Measurements from ENCODE around the gene MACROH2A1. TPM values are rescaled to one million over a fixed set of nuclear protein-coding genes. Genes with fewer than 3 reads are reported as not detected.

The MACROH2A1 gene
- total RNA-seq, 4 donors from 2014 or later, result 196 to 234 (median 208) TPM

GRCh38 chr5:135433681-135434426, 34.8 kb upstream of the MACROH2A1 start:
- intact Hi-C loops (cut with DNase I; ENCODE audit: low total_unique reads), result no loop called here
- DNase-seq (ENCODE audit: low spot score in 2 of 2), result peak in 1 of 2 donors; percentile 73
- TF ChIP-seq POLR2A (IDR thresholded peaks at IDR 0.05) (no peak), CTCF (IDR thresholded peaks at IDR 0.05) (no peak)
- WGBS, 2 donors, result 64 to 70% methylated on average over 9 to 12 of the region's 12 CpGs
- H3K4me3 ChIP-seq (ENCODE audit: low read depth, poor library complexity, severe bottlenecking), result no peak overlapping the region

GRCh38 chr5:135432113-135432512, 33.1 kb upstream of the MACROH2A1 start:
- H3K4me3 ChIP-seq (ENCODE audit: low read depth, poor library complexity, severe bottlenecking), result no peak overlapping the region
- 85 to 89% methylated on average over 4 of the region's 4 CpGs for WGBS, 2 donors
- intact Hi-C loops (cut with DNase I; ENCODE audit: low total_unique reads), result no loop called here
- no peak for TF ChIP-seq CTCF (IDR thresholded peaks at IDR 0.05)
- TF ChIP-seq POLR2A (IDR thresholded peaks at IDR 0.05), result no peak
- peak in 1 of 2 donors; percentile 64 for DNase-seq (ENCODE audit: low spot score in 2 of 2)

GRCh38 chr5:135430135-135430437, 31.1 kb upstream of the MACROH2A1 start:
- WGBS, 2 donors, result 59 to 67% methylated on average over 7 of the region's 7 CpGs
- intact Hi-C loops (cut with DNase I; ENCODE audit: low total_unique reads), result no loop called here
- no peak overlapping the region for H3K4me3 ChIP-seq (ENCODE audit: low read depth, poor library complexity, severe bottlenecking)
- TF ChIP-seq POLR2A (IDR thresholded peaks at IDR 0.05) (no peak), CTCF (IDR thresholded peaks at IDR 0.05) (no peak)
- DNase-seq (ENCODE audit: low spot score in 2 of 2), result no peak

- TF ChIP-seq POLR2A (IDR thresholded peaks at IDR 0.05) (no peak), CTCF (IDR thresholded peaks at IDR 0.05) (no peak)
- no peak for DNase-seq (ENCODE audit: low spot score in 2 of 2)
- intact Hi-C loops (cut with DNase I; ENCODE audit: low total_unique reads), result no loop called here
- WGBS, 2 donors, result 42 to 48% methylated on average over 12 of the region's 12 CpGs
- no peak overlapping the region for H3K4me3 ChIP-seq (ENCODE audit: low read depth, poor library complexity, severe bottlenecking)
Measured at GRCh38 chr5:135429301-135430134, 30.5 kb upstream of the MACROH2A1 start.

GRCh38 chr5:135428586-135428985, 29.6 kb upstream of the MACROH2A1 start:
- whole genome bisulfite sequencing, 2 donors, result 83 to 87% methylated on average over 1 of the region's 1 CpG
- H3K4me3 ChIP-seq (ENCODE audit: low read depth, poor library complexity, severe bottlenecking), result no peak overlapping the region
- intact Hi-C loops (cut with DNase I; ENCODE audit: low total_unique reads), result no loop called here
- DNase-seq (ENCODE audit: low spot score in 2 of 2), result no peak
- no peak for TF ChIP-seq POLR2A (IDR thresholded peaks at IDR 0.05)
- TF ChIP-seq CTCF (IDR thresholded peaks at IDR 0.05), result no peak
